Spleen (tissue), 7 donors: Measurements from ENCODE around the gene RAB39A.
A peak's percentile ranks its signal among the peaks of the same experiment; 100 is the strongest.

Experiments used
- CTCF ChIP-seq, 11 experiments: fragments of 200-600 bp in 7 of 11; fragments of 450-650 bp in 4 of 11; sonication (generic) in 4 of 11; IDR thresholded peaks in 8 of 11; conservative IDR thresholded peaks in 3 of 11; 1 replicate in 7 of 11; 2 replicates in 4 of 11; pipeline versions ENCODE4 v1.4.0 to v1.8.0; 2016 to 2021; ENCODE audit warnings: antibody characterized with exemption in 11 of 11, inconsistent platforms in 4 of 11, mild to moderate bottlenecking in 1 of 11
- POLR2A ChIP-seq, 3 donors: fragments of 450-650 bp; IDR thresholded peaks; one replicate each; pipeline ENCODE4 v1.5.1; 2017; ENCODE audit warnings: antibody characterized with exemption in 3 of 3, mild to moderate bottlenecking in 1 of 3
- donor health status: DM: no; HTN: no; CAD: no; lungs with moderate emphysema.
- donor health status: DM: no; HTN: no; CAD: no.
- donor health status: DM: no; HTN: no; CAD: no.

GRCh38 chr11:107999759-108000455 lies 71.7 kb downstream of the RAB39A start:
- TF ChIP-seq CTCF (IDR thresholded peaks at IDR 0.05 in 8 of 11, conservative IDR thresholded peaks at IDR 0.05 in 3 of 11): peak in 7 of 11 experiments; percentile 19 to 50 (median 37)
- no peak for TF ChIP-seq POLR2A (IDR thresholded peaks at IDR 0.05)
